CD4-positive, alpha-beta T cell treated with Interleukin-6 for 4 hours (primary cell): ENCODE data around the gene TRAF1.

ENCODE experiments used
- DNase-seq: peaks from one replicate; pipeline ENCODE4 v3.0.0-alpha.2; 2020; ENCODE audit warnings: mixed read lengths

Gene TRAF1

DNA sequence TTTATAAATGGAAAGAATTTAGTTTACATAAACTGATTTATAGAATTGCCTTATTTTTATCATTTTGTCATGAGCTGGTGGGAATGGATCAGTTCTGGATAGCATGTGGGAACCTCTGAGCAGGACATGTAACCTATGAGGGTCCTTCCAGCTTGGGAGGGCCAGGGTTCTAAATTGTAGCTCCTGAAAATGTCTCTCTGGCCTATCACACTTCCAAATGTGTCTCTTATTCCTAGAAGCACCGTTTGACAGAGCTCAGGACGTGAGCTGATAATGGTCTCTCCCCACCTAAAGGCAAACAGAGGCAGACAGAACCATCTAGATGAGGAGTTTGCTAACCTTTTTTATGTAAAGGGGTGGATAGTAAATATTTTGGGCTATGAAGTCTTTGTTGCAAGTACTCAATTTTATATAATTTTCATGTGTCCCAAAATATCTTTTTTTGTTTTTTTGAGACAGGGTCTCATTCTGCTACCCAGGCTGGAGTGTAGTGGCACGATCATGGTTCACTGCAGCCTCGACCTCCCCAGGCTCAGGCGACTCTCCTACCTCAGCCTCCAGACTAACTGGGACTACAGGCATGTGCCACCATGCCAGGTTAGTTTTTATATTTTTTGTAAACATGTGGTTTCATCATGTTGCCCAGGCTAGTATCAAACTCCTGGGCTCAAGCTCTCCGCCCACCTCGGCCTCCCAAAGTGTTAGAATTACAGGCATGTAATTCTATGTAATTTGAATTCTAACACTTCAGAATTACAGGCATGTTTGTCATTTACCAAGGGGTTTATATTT lies 4.0 kb downstream of the TRAF1 start:
- no peak for DNase-seq

DNA sequence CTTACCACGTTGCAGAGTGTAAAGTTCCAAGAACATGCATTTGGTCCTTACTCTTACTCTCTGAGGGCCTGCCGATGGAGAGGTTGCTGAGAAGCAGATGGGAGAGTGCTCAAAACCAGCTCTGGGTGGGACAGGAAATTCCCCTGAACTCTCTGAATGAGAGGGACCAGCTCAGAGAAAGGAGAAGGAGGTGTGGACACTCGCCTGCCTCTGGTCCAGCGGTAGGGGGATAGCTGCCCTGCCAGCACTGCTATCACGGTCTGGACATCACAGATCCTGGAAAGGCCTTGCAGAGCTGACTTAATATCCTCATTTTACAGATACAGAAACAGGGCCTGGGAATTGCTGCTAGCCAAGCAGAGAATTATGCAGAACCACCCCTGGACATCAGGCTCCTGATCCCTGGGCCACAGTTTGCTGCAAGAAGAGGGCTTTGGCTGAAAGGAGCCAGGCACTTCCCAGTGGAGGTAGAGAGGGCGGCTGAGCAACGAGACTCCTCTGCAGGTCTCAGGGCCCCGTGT lies 4.9 kb downstream of the TRAF1 start:
- DNase-seq, result peak; percentile 5

DNA sequence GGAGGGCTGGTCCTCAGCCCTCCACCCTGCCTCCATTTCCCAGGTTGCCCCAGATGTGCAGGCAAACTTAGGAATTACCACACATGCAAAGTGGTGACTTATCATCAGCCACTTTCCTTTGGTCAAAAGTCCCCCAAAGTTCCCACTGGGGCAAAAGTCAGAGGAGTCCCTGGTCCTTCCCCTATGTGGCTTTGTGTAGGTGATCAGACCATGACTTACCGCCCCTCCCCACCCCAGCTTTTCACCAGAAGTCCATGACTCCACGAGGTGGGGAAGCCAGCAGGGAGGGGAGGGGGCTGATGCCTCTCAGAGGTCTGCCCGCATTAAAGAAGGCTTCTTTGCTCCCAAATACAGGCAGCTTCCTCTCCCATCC lies 5.8 kb downstream of the TRAF1 start:
- peak; percentile 12 for DNase-seq

DNA sequence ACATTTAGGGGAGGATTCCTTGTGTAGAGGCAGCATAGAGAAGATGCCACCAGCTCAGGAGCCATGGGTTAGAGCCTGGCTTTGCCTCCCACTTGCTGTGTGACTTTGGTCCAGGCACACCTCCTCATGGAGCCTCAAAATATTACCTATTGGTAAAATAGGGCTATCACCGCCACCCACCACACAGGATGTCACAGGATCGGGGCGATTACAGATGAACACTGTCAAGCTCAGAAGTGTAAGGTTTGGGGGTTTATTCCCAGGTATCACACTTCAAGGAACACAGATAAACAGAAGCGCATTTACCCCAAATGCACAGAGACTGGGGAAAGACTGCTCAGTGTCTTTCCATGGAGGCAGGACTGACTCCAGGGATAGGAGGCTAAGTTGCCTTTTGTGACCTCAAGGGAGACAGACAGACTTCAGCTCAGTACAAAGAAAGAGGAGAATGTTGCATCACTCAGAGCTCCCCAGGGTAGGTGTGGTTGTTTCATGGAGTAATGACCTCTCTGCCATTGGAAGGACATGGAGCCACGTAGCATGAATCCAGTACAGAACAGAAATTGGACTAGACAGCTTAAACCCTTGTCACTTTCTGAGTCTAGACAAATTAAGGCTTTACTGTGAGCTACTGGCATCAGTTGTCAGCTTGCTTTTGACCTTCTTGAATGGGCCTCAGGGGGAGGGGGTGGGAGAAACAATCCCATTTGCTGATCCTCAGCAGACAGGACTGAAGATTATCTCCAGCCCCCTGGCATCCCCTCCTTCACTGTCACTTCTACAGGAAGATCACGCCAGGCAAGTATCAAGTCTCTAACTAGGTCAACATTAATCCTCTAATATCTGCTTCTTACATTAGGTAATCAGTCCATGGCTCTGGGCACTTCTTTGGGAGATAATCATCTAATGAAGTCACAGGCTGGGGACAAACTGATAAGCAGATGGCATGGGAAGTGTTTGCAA lies 6.5 kb downstream of the TRAF1 start:
- DNase-seq, result peak; percentile 23

DNA sequence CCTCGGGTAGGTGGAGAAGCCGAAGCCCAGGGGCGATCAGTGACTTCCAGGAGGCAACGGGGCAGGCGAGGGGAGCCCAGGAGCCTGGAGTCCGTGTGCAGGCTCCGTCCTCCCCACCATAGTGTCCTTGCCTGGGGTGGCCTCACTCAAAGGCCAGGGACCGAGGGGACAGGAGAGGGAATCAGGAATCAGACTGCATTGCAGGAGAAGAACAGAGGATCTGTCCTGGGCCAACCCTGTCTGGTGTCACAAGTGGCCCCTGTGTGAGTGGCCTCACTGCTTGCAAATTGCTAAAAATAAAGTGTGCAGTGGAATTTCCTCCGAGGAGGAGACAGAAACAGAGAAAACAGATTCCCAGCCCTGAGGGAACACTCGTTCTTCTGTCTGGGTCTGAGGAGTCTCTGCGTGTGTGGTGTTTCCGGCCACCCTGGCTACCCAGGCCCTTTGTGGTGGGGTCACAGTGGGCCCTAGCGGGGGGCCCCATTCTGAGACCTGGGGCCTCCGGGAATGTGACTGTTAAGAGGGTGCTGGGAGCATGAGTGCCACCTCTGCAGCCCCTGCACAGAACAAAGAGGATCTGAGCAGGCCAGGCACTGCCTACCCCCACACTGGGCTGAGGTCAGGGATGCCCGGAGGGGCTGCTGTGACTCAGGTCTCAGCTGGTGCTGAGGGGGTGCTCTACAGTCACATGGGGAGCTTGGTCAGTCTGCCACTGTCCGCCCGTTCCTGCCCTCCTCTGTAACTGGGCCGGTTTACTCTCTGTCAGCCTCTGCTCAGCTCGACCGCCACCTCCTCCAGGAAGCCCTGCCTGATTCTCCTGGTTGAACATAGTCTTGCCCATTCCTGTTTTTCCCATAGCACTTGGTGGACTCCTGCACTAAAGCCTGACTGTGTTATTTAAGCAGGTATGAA lies 7.4 kb downstream of the TRAF1 start:
- DNase-seq, result peak; percentile 3

DNA sequence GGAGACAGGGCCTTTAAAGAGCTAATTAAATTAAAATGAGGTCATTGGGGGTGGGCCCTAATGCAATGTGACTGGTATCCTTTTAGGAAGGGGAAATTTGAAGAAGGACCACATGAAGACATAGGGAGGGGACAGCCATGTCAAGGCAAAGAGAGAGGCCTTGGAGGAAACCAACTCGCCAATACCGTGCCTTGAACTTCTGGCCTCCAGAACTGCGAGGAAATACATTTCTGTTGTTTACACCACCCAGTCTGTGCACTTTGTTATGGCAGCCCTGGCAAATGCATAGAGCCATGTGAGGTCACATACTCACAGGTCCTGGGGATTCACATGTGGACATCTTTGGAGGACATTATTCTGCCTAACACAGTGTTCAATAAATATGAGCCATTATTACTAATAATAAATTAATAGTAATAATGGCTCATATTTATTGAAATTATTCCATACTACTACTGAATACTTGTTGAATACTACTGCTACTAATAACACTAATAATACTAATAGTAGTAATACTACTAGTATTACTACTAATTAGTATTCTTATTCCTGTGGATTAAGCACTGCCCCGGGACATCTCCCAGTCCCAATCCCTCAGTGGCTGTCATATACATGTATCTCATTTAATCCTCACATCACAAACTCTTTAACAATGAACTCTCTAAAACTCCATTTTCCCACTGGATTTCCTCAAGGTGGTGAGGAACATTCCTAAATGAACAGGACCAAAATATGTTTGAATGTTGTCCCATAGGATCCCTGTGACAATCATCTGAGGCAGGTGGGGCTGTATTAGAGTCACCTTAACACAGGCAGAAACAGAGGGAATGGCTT lies 8.4 kb downstream of the TRAF1 start:
- peak; percentile 1 for DNase-seq

DNA sequence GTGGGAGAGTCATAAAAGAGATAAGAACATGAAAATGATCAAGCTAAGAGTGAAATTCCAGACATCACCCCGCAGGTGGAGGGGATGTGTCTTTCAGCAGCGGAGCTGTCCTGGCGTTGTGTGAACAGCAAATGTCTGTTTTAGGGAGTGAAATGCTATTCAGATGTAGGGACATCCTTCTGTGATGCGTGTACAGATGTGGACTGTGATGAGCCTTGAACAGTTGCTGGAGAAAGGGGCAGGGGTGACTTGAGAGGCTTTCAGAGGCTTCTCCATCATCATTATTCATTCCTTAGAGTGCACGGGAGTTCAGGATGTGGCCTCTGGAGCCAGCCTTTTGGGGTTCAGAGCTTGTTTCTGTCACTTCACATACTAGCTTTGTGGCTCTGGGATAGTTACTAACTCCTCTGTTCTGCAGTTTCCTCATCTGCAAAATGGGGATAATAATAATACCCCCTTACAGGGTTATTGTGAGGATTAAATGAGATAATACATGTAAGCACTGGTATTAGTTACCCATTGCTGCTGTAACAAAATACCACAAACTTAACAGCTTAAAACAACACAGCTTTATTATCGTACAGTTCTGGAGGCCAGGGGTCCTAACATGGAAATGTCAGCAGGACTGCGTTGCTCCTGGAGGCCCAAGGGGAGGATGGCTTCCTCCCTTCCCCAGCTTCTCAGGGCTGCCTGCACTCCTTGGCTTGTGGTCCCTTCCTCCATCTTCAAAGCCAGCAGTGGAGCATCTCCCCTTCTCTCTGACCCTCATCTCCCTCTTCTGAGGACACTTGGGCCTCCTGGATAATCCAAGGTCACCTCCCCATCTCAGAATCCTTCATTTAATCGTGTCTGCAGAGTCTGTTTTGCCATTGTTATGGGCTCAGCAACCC lies 9.4 kb downstream of the TRAF1 start:
- peak; percentile 1 for DNase-seq

DNA sequence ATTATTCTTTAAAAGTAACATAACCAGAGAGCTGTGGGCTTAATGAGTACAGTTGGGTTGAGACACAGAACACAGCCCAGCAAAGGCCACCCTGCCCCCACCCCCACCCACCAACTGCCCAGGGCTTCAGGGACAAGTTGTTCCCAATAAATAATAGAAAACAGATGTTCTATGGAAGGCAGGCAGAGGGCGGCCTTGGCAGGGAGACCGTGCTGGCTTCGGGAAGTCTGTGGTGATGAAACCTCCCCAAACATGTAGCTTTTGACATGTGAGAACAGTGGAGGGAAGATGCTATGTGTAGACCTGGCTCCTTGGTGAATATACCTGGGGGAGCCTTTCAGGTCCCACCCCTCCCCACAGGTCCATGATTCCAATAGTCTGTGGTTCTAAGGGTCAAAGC lies 10.0 kb downstream of the TRAF1 start:
- peak; percentile 1 for DNase-seq

DNA sequence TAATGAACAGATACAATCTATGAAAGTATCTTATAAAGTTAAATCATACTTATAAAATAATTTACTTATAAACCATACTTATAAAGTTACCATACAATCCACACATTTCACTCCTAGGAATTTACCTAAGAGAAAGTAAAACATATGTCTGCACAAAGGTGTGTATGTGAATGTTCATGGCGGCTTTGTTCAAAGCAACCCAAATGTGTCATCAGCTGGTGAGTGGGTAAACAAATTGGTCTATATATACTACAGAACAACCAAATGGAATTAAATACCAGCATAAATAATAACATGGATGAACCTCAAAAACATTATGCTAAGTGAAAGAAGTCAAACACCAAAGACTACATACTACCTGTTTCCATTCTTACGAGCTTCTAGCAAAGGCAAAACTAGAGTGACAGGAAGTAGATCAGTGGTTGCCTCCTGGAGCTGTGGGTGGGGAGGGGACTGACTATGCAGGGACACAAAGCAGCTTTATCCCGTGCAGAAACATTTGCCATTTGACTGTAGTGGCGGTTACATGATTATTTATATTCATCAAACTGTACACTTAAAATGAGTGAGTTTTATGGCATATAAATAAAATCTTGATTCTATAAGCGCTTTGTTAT lies 10.6 kb downstream of the TRAF1 start:
- peak; percentile 69 for DNase-seq

DNA sequence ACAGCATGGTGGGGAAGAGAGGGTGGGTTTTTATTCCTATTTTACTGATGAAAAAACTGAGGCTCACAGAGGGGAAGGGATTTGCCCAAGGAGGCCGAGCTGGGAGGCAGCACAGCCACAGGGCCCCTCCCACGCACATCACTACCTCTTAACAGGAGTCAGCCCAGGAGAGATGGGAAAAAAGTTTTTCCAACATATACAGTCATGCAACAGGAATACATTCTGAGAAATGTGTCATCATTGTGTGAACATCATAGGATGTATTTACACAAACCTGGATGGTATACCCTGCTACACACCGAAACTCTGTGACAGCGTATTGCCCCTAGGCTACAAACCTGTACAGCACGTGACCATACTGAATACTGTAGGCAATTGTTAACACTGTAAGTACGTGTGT lies 11.6 kb downstream of the TRAF1 start:
- DNase-seq, result no peak

DNA sequence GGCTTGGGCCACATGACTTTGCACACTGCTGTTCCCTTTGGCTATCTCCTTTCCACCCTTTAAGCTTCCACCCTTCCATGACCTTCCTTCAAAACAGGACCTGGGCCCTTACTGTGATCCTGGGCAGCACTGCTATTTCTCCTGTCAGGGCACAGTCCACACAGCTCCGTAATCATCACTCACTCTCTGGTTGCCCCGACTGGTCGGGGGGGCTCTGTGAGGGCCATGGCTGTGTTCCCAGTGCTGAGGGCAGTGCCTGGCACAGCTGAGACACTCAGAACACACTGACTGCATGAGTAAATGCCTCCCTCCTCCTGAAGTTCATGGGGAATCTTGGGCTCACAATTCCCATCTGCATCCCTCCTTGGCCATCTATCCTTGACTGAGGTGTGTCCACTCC lies 12.2 kb downstream of the TRAF1 start:
- DNase-seq, result peak; percentile 1

DNA sequence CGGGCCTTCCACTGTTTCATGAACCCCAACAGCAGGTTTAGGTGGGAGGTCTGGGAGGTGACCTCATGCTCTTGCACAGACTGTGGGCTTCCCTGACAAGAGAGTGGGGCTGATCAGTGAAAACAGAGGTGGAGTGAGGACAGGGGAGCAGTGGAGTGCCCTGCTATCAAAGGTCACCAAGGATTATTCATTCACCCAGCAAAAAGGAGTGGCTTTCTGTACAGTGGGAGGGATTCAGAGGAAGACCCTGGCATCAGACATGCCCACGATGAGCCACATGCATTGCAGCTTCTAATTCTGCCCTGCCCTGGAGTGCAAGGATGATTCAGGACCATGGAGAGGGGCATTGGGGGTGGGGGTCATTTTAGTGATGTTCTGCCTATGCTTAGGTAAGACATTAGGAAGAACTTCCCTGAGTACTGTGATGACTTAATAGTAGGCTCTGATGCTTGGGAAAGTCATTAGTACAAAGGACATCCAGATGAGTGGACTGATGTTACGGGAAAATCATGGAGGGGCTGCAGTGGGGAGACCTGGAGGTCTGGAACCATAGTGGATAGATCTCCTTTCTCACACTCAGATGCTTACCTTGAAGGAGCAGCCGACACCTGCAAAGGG lies 12.8 kb downstream of the TRAF1 start:
- peak; percentile 37 for DNase-seq

DNA sequence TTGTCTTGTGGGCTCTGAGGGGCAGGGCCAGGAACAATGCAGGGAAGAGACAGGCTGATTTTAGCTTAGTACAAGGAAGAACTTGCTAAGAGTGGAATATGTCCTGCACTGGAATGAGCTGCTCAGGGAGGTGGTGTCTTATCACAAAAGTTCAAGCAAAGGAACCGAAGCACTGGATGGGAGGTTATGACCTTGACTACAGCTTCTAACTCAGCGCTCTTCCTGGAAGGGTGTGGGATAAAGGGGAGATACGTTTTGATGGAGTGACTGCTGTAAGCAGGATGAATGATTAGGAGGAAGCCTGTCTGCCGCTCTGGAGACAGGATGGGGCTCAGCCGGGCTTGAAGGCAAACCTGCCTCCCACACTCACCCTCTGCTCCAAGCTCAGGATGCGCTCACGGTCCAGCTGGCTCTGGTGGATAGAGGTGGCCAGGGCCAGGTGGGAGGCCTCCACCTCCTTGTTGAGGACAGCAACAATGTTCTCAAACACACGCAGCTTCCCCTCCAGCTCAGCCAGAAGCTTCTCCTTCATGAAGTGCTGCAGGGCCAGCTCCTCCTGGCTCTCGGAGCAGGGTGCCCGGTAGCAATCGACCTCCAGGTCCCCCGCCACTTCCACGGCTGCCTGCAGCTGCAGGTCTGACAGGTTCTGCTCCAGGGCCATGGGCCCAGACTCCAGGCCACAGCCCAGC lies 13.5 kb downstream of the TRAF1 start:
- no peak for DNase-seq

DNA sequence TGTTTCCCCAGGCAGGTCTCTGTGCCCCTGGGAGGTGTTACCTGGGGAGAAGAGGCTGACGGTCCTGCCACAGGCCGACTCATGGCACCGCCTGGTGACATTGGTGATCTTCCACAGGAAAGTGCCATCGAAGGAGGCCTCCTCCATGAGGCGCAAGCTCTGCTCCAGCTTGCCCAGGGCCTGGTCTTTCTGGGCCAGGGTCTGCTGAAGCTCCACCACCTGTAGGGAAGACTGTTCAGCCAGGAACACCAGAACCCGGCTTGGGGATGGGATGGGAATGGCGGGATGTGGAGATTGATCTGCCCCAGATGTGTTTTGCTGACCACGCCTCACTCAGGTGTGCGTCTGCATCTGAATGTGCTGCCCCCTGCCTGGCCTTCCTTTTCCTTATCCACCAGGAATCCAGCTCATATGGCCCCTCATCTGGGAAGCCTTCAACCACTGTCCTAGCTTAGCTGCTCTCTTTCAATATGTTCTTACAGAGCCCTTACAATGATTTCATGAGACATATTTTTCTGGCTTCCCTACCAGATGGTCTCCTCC lies 15.2 kb downstream of the TRAF1 start:
- DNase-seq, result no peak

DNA sequence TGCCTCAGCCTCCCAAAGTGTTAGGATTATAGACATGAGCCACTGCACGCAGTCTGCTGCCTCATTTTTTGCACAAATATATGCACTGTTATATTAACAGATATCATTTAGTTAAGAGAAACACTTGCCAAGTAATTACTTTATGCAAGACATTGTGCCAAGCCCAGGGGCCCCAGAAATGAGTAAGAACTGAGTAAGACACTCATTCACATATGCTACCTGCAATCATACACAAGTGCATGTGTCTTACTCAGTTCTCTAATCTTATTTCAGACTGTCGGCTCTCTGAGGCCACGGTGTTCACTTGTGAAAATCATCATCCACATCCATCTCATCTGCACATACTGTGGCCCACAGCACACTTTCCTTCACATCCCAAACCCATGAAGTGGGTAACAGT lies 16.0 kb downstream of the TRAF1 start:
- DNase-seq, result peak; percentile 38

DNA sequence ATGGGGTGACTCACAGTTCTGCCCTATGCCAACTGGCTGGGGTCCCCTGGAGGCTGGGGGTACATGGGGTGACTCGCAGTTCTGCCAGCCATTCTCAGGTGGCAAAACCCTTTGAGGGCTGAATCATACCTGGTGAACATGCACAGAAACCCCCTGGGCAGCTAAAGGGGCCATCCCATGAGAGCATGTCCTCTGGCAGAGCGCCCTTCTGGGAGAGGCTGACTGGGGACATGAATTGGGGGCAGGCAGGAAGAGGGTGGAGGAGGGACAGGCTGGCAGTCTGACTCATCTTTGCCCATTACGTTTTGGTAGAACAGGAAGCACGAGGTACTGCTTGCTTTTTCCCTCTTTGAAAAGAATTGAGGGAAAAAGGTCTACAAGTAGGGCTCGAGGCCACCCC lies 16.7 kb downstream of the TRAF1 start:
- peak; percentile 78 for DNase-seq

DNA sequence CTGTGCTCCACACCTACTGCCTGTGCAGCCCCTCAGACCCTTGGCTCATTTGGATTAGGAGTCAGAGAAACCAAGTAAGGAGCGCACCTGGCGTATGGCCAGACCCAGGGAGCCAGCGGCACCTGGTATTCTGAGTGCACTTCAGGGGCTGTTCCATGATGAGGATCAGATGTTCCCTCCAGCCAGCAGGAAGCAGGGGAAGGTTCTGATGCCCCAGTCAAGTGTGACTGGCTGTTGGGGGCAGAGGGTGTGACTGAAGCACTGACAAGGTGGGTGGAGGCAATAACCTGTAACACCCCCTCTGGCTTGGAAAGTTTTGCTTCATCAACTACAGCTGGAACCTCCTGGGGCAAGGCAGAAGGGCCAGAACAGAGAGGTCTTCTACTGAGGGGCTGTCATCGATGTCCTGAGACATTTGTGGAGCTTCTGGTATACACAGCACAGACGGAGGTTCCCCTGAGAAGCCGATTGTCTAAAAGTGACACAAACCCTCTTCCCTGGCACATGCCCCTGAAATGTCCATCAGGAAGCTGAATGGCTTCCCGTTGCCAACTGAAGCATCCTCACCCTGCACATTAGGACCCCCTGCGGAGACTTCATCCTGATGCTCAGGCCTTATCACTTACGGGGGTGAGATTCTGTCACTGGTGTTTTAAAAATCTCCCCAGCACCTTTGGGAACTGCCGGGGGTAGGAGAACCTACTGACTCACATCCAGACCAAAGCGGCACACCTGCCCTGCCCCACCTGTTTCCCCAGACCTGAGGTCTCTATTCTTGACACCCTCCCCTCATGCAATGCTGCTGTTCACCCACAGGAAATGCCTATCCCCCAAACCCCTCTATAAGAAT lies 21.1 kb downstream of the TRAF1 start:
- peak; percentile 71 for DNase-seq

DNA sequence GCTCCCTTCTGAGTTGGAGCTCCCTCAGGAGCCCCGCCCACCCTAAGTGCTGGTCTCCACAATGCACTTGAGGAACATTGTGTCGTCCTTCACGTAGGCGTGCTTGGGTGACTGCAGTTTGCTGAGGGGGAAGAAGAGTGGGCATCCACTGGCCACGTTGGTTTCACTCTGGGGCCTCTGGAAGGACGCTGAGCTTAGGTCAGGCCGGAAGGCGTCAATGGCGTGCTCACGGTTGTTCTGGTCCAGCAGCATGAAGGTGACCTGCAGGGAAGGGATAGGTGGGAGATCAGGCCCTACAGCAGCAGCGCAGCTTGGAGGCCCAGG lies 21.7 kb downstream of the TRAF1 start:
- no peak for DNase-seq
